CD4-positive, alpha-beta T cell (primary cell): Measurements from ENCODE around the gene RAB14. TPM values are rescaled to one million over a fixed set of nuclear protein-coding genes. Genes with fewer than 3 reads are reported as not detected.
A peak's percentile ranks its signal among the peaks of the same experiment; 100 is the strongest.
"Not testable (repeated sequence)": the region's sequence is repeated elsewhere in the genome, so short reads cannot be mapped to it uniquely, and the experiment has no call there.

Experiments
- ATAC-seq: fragments of 200-7000 bp; cut with Tn5 transposase; one replicate; pipeline ENCODE4 v1.10.0; 2022; ENCODE audit warnings: mild to moderate bottlenecking; ENCODE audit not compliant: poor library complexity
- CTCF ChIA-PET: fragments of 350-600 bp; sonication (Branson Sonifier 250); formaldehyde crosslinking; loops from one replicate; lab custom pipeline; 2021; ENCODE audit warnings: antibody characterized with exemption, inconsistent platforms; lab: Charles Lee
- POLR2A ChIA-PET: fragments of 350-600 bp; sonication (Branson Sonifier 250); formaldehyde crosslinking; loops from one replicate; lab custom pipeline; 2021; ENCODE audit warnings: antibody characterized with exemption, inconsistent platforms; lab: Charles Lee
- DNase-seq, 14 experiments: peaks; one replicate each; pipeline ENCODE4 v3.0.0-alpha.2; 2013 to 2020; ENCODE audit warnings: mixed read lengths in 2 of 14
- H3K27ac ChIP-seq, 2 donors: one replicate each; pipeline versions ENCODE4 v1.5.1 to v1.7.0; 2013; ENCODE audit warnings: low read length in 2 of 2, low read depth in 1 of 2, mild to moderate bottlenecking in 1 of 2
- H3K27me3 ChIP-seq, 2 experiments: 1 replicate in 1 of 2; 2 replicates in 1 of 2; pipeline versions ENCODE4 v1.6.1 to v1.7.0; 2013; ENCODE audit warnings: low read length in 2 of 2, control low read depth in 1 of 2, mild to moderate bottlenecking in 1 of 2, moderate library complexity in 1 of 2; ENCODE audit not compliant: insufficient read depth in 2 of 2, control insufficient read depth in 1 of 2
- H3K36me3 ChIP-seq: one replicate; pipeline ENCODE4 v1.6.1; 2013; ENCODE audit warnings: low read length, control low read depth; ENCODE audit not compliant: insufficient read depth
- H3K4me1 ChIP-seq: one replicate; pipeline ENCODE4 v1.6.1; 2013; ENCODE audit warnings: low read length, control low read depth; ENCODE audit not compliant: insufficient read depth
- H3K4me3 ChIP-seq: one replicate; pipeline ENCODE4 v1.5.1; 2013; ENCODE audit warnings: mild to moderate bottlenecking, low read length, moderate library complexity
- H3K9me3 ChIP-seq, 2 experiments: 1 replicate in 1 of 2; 2 replicates in 1 of 2; pipeline versions ENCODE4 v1.6.1 to v1.7.0; 2013; ENCODE audit warnings: low read length in 2 of 2, mild to moderate bottlenecking in 2 of 2, control low read depth in 1 of 2, moderate library complexity in 1 of 2; ENCODE audit not compliant: control insufficient read depth in 1 of 2, insufficient read depth in 1 of 2
- H3K27ac Mint-ChIP-seq: one replicate; pipeline ENCODE4 v1.8.0; 2020; ENCODE audit warnings: mixed read lengths
- H3K27me3 Mint-ChIP-seq: one replicate; pipeline ENCODE4 v1.8.0; 2021; ENCODE audit warnings: mixed read lengths
- H3K36me3 Mint-ChIP-seq: one replicate; pipeline ENCODE4 v1.8.0; 2021; ENCODE audit warnings: low read depth, mixed read lengths
- H3K4me1 Mint-ChIP-seq: one replicate; pipeline ENCODE4 v1.8.0; 2021; ENCODE audit warnings: low read depth, mixed read lengths
- H3K4me3 Mint-ChIP-seq: one replicate; pipeline ENCODE4 v1.8.0; 2020; ENCODE audit warnings: mild to moderate bottlenecking, mixed read lengths
- H3K9me3 Mint-ChIP-seq: one replicate; pipeline ENCODE4 v1.8.0; 2020; ENCODE audit warnings: mixed read lengths
- intact Hi-C, 2 experiments: fragments of 100-400 bp; cut with DNase I in 1 of 2; cut with micrococcal nuclease in 1 of 2; formaldehyde crosslinking; loops; one replicate each; pipeline versions ENCODE4 v1.15.1 to v1.9.0; 2023 to 2025; cut with DNase I, micrococcal nuclease
- total RNA-seq, 174 experiments: library from RNA in 2 of 174; stranded (reverse) in 2 of 174; gene quantifications; one replicate each; pipeline ENCODE4 v1.2.3 and lab custom pipeline; 2021 to 2026
- TF ChIP-seq, protein P1 (sequence below): fragments of 200-600 bp; IDR thresholded peaks from one replicate; pipeline ENCODE4 v1.8.0; 2022; ENCODE audit warnings: antibody characterized with exemption, mild to moderate bottlenecking

RAB14 gene
- total RNA-seq, 2 experiments from 2014 or later: 57.4 to 58.2 TPM

DNA sequence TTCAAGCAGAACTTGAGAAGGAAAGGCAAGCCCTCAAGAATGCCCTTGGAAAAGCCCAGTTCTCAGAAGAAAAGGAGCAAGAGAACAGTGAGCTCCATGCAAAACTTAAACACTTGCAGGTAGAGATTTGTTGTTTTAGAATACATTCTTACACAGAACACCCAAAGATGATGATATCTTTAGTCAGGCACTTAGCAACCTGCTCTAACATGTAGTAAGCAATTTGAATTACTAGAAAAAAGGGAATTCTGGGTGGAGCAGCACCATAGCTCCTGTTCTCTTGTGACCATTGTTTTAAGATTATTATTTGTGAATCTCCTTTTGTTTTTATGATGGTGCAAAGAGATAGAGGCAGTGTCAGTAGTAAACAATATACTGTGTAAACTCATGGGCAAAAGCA lies 63.1 kb downstream of the RAB14 start:
- intact Hi-C loops: no loop called here
- TF ChIP-seq, protein P1, sequence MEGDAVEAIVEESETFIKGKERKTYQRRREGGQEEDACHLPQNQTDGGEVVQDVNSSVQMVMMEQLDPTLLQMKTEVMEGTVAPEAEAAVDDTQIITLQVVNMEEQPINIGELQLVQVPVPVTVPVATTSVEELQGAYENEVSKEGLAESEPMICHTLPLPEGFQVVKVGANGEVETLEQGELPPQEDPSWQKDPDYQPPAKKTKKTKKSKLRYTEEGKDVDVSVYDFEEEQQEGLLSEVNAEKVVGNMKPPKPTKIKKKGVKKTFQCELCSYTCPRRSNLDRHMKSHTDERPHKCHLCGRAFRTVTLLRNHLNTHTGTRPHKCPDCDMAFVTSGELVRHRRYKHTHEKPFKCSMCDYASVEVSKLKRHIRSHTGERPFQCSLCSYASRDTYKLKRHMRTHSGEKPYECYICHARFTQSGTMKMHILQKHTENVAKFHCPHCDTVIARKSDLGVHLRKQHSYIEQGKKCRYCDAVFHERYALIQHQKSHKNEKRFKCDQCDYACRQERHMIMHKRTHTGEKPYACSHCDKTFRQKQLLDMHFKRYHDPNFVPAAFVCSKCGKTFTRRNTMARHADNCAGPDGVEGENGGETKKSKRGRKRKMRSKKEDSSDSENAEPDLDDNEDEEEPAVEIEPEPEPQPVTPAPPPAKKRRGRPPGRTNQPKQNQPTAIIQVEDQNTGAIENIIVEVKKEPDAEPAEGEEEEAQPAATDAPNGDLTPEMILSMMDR: no peak
- POLR2A ChIA-PET: interaction anchor here (3.4 kb wide), 1 partner anchor 17 kb away, joined by 15 read pairs; no protein-coding TSS in a partner anchor
- peaks cover 88% of the 10 kb centered on the region for H3K36me3 ChIP-seq
- H3K9me3 ChIP-seq: peaks cover 0 to under 1% of the 10 kb centered on the region in 2 experiments
- no peak overlapping the region for H3K4me3 ChIP-seq
- peak overlapping the region; percentile 59 for H3K27ac Mint-ChIP-seq
- CTCF ChIA-PET: interaction anchor here (0.6 to 1.4 kb wide), 2 partner anchors 17 to 617 kb away, joined by 3 to 6 read pairs; no protein-coding TSS in a partner anchor
- ATAC-seq (no peak), DNase-seq (no peak)
- H3K9me3 Mint-ChIP-seq: no peaks in the 10 kb centered on the region
- peaks cover 94% of the 10 kb centered on the region for H3K36me3 Mint-ChIP-seq
- H3K4me1 Mint-ChIP-seq: peaks cover 47% of the 10 kb centered on the region
- H3K27ac ChIP-seq: no peak overlapping the region
- no peaks in the 10 kb centered on the region for H3K27me3 Mint-ChIP-seq
- peaks cover 3% of the 10 kb centered on the region for H3K4me1 ChIP-seq
- no peak overlapping the region for H3K4me3 Mint-ChIP-seq
- no peaks in the 10 kb centered on the region for H3K27me3 ChIP-seq

DNA sequence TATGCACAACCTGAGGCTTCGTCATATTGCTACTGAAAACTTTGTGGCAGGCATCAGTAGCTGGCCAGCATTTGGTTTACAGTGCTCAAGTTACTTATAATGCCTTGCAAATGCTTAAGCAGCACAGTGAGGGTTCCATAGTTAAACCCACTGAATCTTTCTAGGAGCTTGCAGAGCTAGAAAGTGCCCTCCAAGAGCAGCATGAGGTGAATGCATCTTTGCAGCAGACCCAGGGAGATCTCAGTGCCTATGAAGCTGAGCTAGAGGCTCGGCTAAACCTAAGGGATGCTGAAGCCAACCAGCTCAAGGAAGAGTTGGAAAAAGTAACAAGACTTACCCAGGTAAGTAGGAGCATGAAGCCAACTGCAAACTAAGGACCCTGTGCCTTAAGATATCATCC lies 66.0 kb downstream of the RAB14 start:
- CTCF ChIA-PET: interaction anchor here (1.0 kb wide), 1 partner anchor 14 kb away, joined by 3 read pairs; no protein-coding TSS in a partner anchor
- Mint-ChIP-seq H3K27ac (peak overlapping the region; percentile 47), H3K4me1 (peaks cover 71% of the 10 kb centered on the region), H3K27me3 (no peaks in the 10 kb centered on the region), H3K36me3 (peaks cover 94% of the 10 kb centered on the region), H3K9me3 (peaks cover 2% of the 10 kb centered on the region), H3K4me3 (no peak overlapping the region)
- Histone ChIP-seq H3K36me3 (peaks cover 59% of the 10 kb centered on the region), H3K27ac (no peak overlapping the region), H3K4me1 (peaks cover 16% of the 10 kb centered on the region), H3K27me3 (no peaks in the 10 kb centered on the region), H3K9me3 (peaks cover 0 to 7% of the 10 kb centered on the region in 2 experiments), H3K4me3 (no peak overlapping the region)
- intact Hi-C loops: no loop called here
- POLR2A ChIA-PET: interaction anchor here (1.0 to 1.3 kb wide), 3 partner anchors 12 to 14 kb away, joined by 3 to 5 read pairs (median 4); no protein-coding TSS in a partner anchor
- ATAC-seq (no peak), DNase-seq (no peak)
- TF ChIP-seq, protein P1: no peak

GRCh38 chr9:121133104-121133816 lies 68.4 kb downstream of the RAB14 start:
- Histone ChIP-seq H3K4me1 (peaks cover 16% of the 10 kb centered on the region), H3K36me3 (peaks cover 38% of the 10 kb centered on the region), H3K4me3 (peak overlapping the region; percentile 17), H3K27ac (peak overlapping the region; percentile 42 to 55), H3K9me3 (peaks cover 0 to 7% of the 10 kb centered on the region in 2 experiments), H3K27me3 (no peaks in the 10 kb centered on the region)
- peak overlapping the region; percentile 94 for H3K27ac Mint-ChIP-seq
- ATAC-seq (peak; percentile 99), DNase-seq (peak; percentile 64 to 88 (median 84))
- peak overlapping the region; percentile 67 for H3K4me3 Mint-ChIP-seq
- ChIA-PET POLR2A (interaction anchor here (0.8 to 2.5 kb wide), 11 partner anchors 11 to 340 kb away, joined by 3 to 119 read pairs (median 5); partner anchors contain the start of gene FBXW2), CTCF (interaction anchor here (0.9 to 2.4 kb wide), 2 partner anchors 9 to 12 kb away, joined by 3 to 17 read pairs; no protein-coding TSS in a partner anchor)
- intact Hi-C loops: loop anchor here in 1 of 2 experiments (1.0 kb wide), 1 partner anchor 12 kb away; no protein-coding TSS in a partner anchor
- TF ChIP-seq, protein P1: no peak
- H3K4me1 Mint-ChIP-seq: peaks cover 90% of the 10 kb centered on the region
- peaks cover 6% of the 10 kb centered on the region for H3K9me3 Mint-ChIP-seq
- H3K27me3 Mint-ChIP-seq: no peaks in the 10 kb centered on the region
- peaks cover 94% of the 10 kb centered on the region for H3K36me3 Mint-ChIP-seq

DNA sequence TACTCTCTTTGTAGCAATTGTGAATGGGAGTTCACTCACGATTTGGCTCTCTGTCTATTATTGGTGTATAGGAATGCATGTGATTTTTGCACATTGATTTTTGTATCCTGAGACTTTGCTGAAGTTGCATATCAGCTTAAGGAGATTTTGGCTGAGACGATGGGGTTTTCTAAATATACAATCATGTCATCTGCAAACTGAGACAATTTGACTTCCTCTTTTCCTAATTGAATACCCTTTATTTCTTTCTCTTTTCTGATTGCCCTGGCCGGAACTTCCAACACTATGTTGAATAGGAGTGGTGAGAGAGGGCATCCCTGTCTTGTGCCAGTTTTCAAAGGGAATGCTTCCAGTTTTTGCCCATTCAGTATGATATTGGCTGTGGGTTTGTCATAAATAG lies 72.3 kb downstream of the RAB14 start:
- peak overlapping the region; percentile 94 for H3K27ac Mint-ChIP-seq
- CTCF ChIA-PET: interaction anchor here (1.4 kb wide), 1 partner anchor 8 kb away, joined by 3 read pairs; no protein-coding TSS in a partner anchor
- POLR2A ChIA-PET: not testable (repeated sequence)

More for the DNA sequence above, 72.3 kb downstream of the RAB14 start:
- H3K9me3 Mint-ChIP-seq, ATAC-seq, H3K27ac ChIP-seq, H3K9me3 ChIP-seq, H3K4me3 ChIP-seq, intact Hi-C loops, DNase-seq, H3K27me3 Mint-ChIP-seq, H3K27me3 ChIP-seq: not testable (repeated sequence)
- H3K36me3 ChIP-seq: peaks cover 32% of the 10 kb centered on the region
- Mint-ChIP-seq H3K36me3 (peaks cover 95% of the 10 kb centered on the region), H3K4me1 (peaks cover 85% of the 10 kb centered on the region), H3K4me3 (peak overlapping the region; percentile 20)
- peaks cover 25% of the 10 kb centered on the region for H3K4me1 ChIP-seq
